H9 (cell line): ENCODE results near the gene ZG16. TPM values are rescaled to one million over a fixed set of nuclear protein-coding genes. Genes with fewer than 3 reads are reported as not detected.

ENCODE experiments used
- DNase-seq: peaks from one replicate; pipeline ENCODE4 v3.0.0-alpha.2; 2017
- H2AFZ ChIP-seq: one replicate; pipeline ENCODE4 v1.6.1; 2013; ENCODE audit warnings: mild to moderate bottlenecking, low read length, control low read depth, moderate library complexity
- H2AK5ac ChIP-seq: 2 replicates; pipeline ENCODE4 v1.6.1; 2013; ENCODE audit warnings: low read length, control low read depth, mixed read lengths; ENCODE audit not compliant: insufficient read length
- H2BK120ac ChIP-seq: one replicate; pipeline ENCODE4 v1.6.1; 2013; ENCODE audit warnings: low read depth, mild to moderate bottlenecking, low read length, control low read depth, inconsistent platforms; ENCODE audit not compliant: poor library complexity, severe bottlenecking
- H2BK12ac ChIP-seq: 2 replicates; pipeline ENCODE4 v1.6.1; 2013; ENCODE audit warnings: low read length, control low read depth, mixed read lengths, low read depth; ENCODE audit not compliant: insufficient read length
- H2BK15ac ChIP-seq: 2 replicates; pipeline ENCODE4 v1.6.1; 2013; ENCODE audit warnings: low read depth, low read length, control low read depth
- H2BK20ac ChIP-seq: one replicate; pipeline ENCODE4 v1.6.1; 2013; ENCODE audit warnings: low read depth, mild to moderate bottlenecking, low read length, control low read depth, inconsistent platforms; ENCODE audit not compliant: poor library complexity, severe bottlenecking
- H2BK5ac ChIP-seq: 2 replicates; pipeline ENCODE4 v1.6.1; 2013; ENCODE audit warnings: low read length, control low read depth, mixed read lengths; ENCODE audit not compliant: insufficient read length
- H3K14ac ChIP-seq: 2 replicates; pipeline ENCODE4 v1.6.1; 2013; ENCODE audit warnings: low read length, control low read depth; ENCODE audit not compliant: insufficient read depth
- H3K18ac ChIP-seq: 2 replicates; pipeline ENCODE4 v1.6.1; 2013; ENCODE audit warnings: low read depth, mild to moderate bottlenecking, mixed read lengths, low read length, control low read depth; ENCODE audit not compliant: insufficient read length
- H3K23ac ChIP-seq: 2 replicates; pipeline ENCODE4 v1.6.1; 2013; ENCODE audit warnings: low read length, control low read depth, mixed read lengths, low read depth; ENCODE audit not compliant: insufficient read length
- H3K23me2 ChIP-seq: 2 replicates; pipeline ENCODE4 v1.6.1; 2013; ENCODE audit warnings: low read depth, mild to moderate bottlenecking, mixed read lengths, low read length, control low read depth; ENCODE audit not compliant: insufficient read length, poor library complexity, severe bottlenecking
- H3K27ac ChIP-seq: 2 replicates; pipeline ENCODE4 v1.5.1; 2013; ENCODE audit warnings: low read length, control low read depth, mixed read lengths, low read depth; ENCODE audit not compliant: insufficient read length
- H3K27me3 ChIP-seq: 2 replicates; pipeline ENCODE4 v1.6.1; 2013; ENCODE audit warnings: low read length, control low read depth, inconsistent platforms; ENCODE audit not compliant: insufficient read depth
- H3K4ac ChIP-seq: 2 replicates; pipeline ENCODE4 v1.6.1; 2013; ENCODE audit warnings: low read depth, mild to moderate bottlenecking, control low read depth, inconsistent platforms, low read length, moderate library complexity
- H3K4me1 ChIP-seq: 2 replicates; pipeline ENCODE4 v1.6.1; 2013; ENCODE audit warnings: low read length, control low read depth, inconsistent platforms; ENCODE audit not compliant: insufficient read depth
- H3K4me2 ChIP-seq: 2 replicates; pipeline ENCODE4 v1.6.1; 2013; ENCODE audit warnings: low read length, control low read depth, mixed read lengths; ENCODE audit not compliant: insufficient read length, insufficient read depth
- H3K56ac ChIP-seq: 2 replicates; pipeline ENCODE4 v1.6.1; 2013; ENCODE audit warnings: low read depth, mild to moderate bottlenecking, mixed read lengths, low read length, control low read depth; ENCODE audit not compliant: insufficient read length
- H3K79me1 ChIP-seq: 2 replicates; pipeline ENCODE4 v1.6.1; 2013; ENCODE audit warnings: low read depth, mild to moderate bottlenecking, moderate library complexity, low read length, control low read depth, inconsistent platforms; ENCODE audit not compliant: insufficient read depth, poor library complexity, severe bottlenecking
- H3K79me2 ChIP-seq: 2 replicates; pipeline ENCODE4 v1.6.1; 2013; ENCODE audit warnings: low read length, control low read depth, inconsistent platforms; ENCODE audit not compliant: insufficient read depth
- H3K9ac ChIP-seq: 2 replicates; pipeline ENCODE4 v1.6.1; 2013; ENCODE audit warnings: low read length, control low read depth, mixed read lengths; ENCODE audit not compliant: insufficient read length; ENCODE audit errors: extremely low read depth
- H3K9me3 ChIP-seq: one replicate; pipeline ENCODE4 v1.6.1; 2013; ENCODE audit warnings: low read depth, low read length, inconsistent platforms; ENCODE audit not compliant: control insufficient read depth
- H3T11ph ChIP-seq: one replicate; pipeline ENCODE4 v1.6.1; 2013; ENCODE audit warnings: mild to moderate bottlenecking, low read length, control low read depth, inconsistent platforms
- H4K20me1 ChIP-seq: one replicate; pipeline ENCODE4 v1.6.1; 2013; ENCODE audit not compliant: control insufficient read depth, insufficient read length, insufficient read depth
- H4K5ac ChIP-seq: 2 replicates; pipeline ENCODE4 v1.6.1; 2013; ENCODE audit warnings: low read depth, mild to moderate bottlenecking, mixed read lengths, low read length, control low read depth; ENCODE audit not compliant: insufficient read length
- H4K8ac ChIP-seq: replicated peaks from 2 replicates; pipeline ENCODE4 v1.6.1; 2013; ENCODE audit warnings: low read length, control low read depth, mixed read lengths, low read depth; ENCODE audit not compliant: insufficient read length
- H4K91ac ChIP-seq: 2 replicates; pipeline ENCODE4 v1.6.1; 2013; ENCODE audit warnings: low read depth, mild to moderate bottlenecking, moderate library complexity, mixed read lengths, low read length, control low read depth; ENCODE audit not compliant: insufficient read length
- H3K27ac Mint-ChIP-seq, 3 experiments: 2 replicates in 2 of 3; 3 replicates in 1 of 3; pipeline ENCODE4 v1.8.0; 2020 to 2021; ENCODE audit warnings: mixed read lengths in 3 of 3, mild to moderate bottlenecking in 1 of 3, moderate library complexity in 1 of 3
- H3K27me3 Mint-ChIP-seq: 2 replicates; pipeline ENCODE4 v1.8.0; 2021; ENCODE audit warnings: low read depth, mild to moderate bottlenecking, moderate library complexity, mixed read lengths
- H3K36me3 Mint-ChIP-seq, 3 experiments: 2 replicates in 2 of 3; 3 replicates in 1 of 3; pipeline ENCODE4 v1.8.0; 2020 to 2021; ENCODE audit warnings: low read depth in 3 of 3, mixed read lengths in 3 of 3; ENCODE audit not compliant: insufficient read depth in 1 of 3
- H3K4me1 Mint-ChIP-seq, 2 experiments: 2 replicates each; pipeline ENCODE4 v1.8.0; 2020; ENCODE audit warnings: mixed read lengths in 2 of 2
- H3K4me3 Mint-ChIP-seq, 2 experiments: 2 replicates in 1 of 2; 3 replicates in 1 of 2; pipeline ENCODE4 v1.8.0; 2020 to 2021; ENCODE audit warnings: mild to moderate bottlenecking in 2 of 2, mixed read lengths in 2 of 2, moderate library complexity in 1 of 2
- H3K9me3 Mint-ChIP-seq, 2 experiments: 2 replicates in 1 of 2; 3 replicates in 1 of 2; pipeline ENCODE4 v1.8.0; 2020; ENCODE audit warnings: mild to moderate bottlenecking in 2 of 2, mixed read lengths in 2 of 2, moderate library complexity in 1 of 2
- WGBS: extraction: QIAGEN DNeasy Blood & Tissue Kit; methylation state at CpG from one replicate; pipeline ENCODE4 v1.1.7; 2013; ENCODE audit warnings: missing lambda C conversion rate, low lambda C conversion rate, mixed read lengths; ENCODE audit not compliant: insufficient read length; ENCODE audit errors: extremely low coverage; 5-methylcytosine and 5-hydroxymethylcytosine counted together
- total RNA-seq: library from RNA; stranded (reverse); gene quantifications from 2 replicates; pipeline ENCODE4 v1.2.1, GENCODE V29; 2021
- TF ChIP-seq, protein P1 (sequence below): fragments of 200-600 bp; sonication (generic); conservative IDR thresholded peaks from 3 replicates; pipeline ENCODE4 v1.8.0; 2021; ENCODE audit warnings: antibody characterized with exemption, mild to moderate bottlenecking

ZG16 gene
- total RNA-seq, 1 experiment from 2014 or later, result not detected

- no peak for DNase-seq
- Histone ChIP-seq H2BK5ac (no peak overlapping the region), H3K79me1 (no peaks in the 10 kb centered on the region), H3K79me2 (no peaks in the 10 kb centered on the region; the same call in 1 of the 2 replicates), H3K9ac (peak overlapping the region; percentile 26), H3K4me1 (peaks cover 6% of the 10 kb centered on the region; the same call in 1 of the 2 replicates), H2AFZ (no peak overlapping the region), H2BK12ac (no peak overlapping the region), H3T11ph (no peak overlapping the region), H3K23me2 (peaks cover 35% of the 10 kb centered on the region), H4K8ac (no peak overlapping the region), H3K27me3 (no peaks in the 10 kb centered on the region), H2BK20ac (no peak overlapping the region), H3K9me3 (no peaks in the 10 kb centered on the region), H4K20me1 (no peaks in the 10 kb centered on the region), H3K14ac (no peak overlapping the region; the same call in 1 of the 2 replicates), H4K91ac (no peak overlapping the region), H3K23ac (no peak overlapping the region), H2AK5ac (no peak overlapping the region), H3K27ac (no peak overlapping the region), H2BK15ac (no peak overlapping the region), H3K4me2 (peak overlapping the region; percentile 59), H3K56ac (no peak overlapping the region), H3K18ac (no peak overlapping the region), H3K4ac (no peak overlapping the region), H4K5ac (no peak overlapping the region), H2BK120ac (no peak overlapping the region)
- H3K9me3 Mint-ChIP-seq, result no peaks in the 10 kb centered on the region; a peak in 1 of 5 replicates
- H3K4me1 Mint-ChIP-seq, result peaks cover 51 to 68% of the 10 kb centered on the region in 2 experiments
- peak overlapping the region in 2 of 3 experiments; percentile 59 to 72; a peak in 4 of 7 replicates for H3K27ac Mint-ChIP-seq
- TF ChIP-seq, protein P1, sequence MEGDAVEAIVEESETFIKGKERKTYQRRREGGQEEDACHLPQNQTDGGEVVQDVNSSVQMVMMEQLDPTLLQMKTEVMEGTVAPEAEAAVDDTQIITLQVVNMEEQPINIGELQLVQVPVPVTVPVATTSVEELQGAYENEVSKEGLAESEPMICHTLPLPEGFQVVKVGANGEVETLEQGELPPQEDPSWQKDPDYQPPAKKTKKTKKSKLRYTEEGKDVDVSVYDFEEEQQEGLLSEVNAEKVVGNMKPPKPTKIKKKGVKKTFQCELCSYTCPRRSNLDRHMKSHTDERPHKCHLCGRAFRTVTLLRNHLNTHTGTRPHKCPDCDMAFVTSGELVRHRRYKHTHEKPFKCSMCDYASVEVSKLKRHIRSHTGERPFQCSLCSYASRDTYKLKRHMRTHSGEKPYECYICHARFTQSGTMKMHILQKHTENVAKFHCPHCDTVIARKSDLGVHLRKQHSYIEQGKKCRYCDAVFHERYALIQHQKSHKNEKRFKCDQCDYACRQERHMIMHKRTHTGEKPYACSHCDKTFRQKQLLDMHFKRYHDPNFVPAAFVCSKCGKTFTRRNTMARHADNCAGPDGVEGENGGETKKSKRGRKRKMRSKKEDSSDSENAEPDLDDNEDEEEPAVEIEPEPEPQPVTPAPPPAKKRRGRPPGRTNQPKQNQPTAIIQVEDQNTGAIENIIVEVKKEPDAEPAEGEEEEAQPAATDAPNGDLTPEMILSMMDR, result no peak
- H3K36me3 Mint-ChIP-seq, result peaks cover 16 to 30% (median 19%) of the 10 kb centered on the region in 3 experiments
- peak overlapping the region; percentile 93 to 96 for H3K4me3 Mint-ChIP-seq
- WGBS, result no CpG with 5 or more reads among the region's 24 CpGs
- no peaks in the 10 kb centered on the region; the same call in none of the 2 replicates for H3K27me3 Mint-ChIP-seq
Measured at GRCh38 chr16:29813644-29814562, 35.8 kb downstream of the ZG16 start.
